Activated CD4-positive, alpha-beta T cell treated with anti-CD3 and anti-CD28 coated beads, Interleukin-2, amount 10 ng/mL, durations not matched to agents 7 days and 5 days (primary cell): ENCODE results near the gene SLC2A8. TPM values are rescaled to one million over a fixed set of nuclear protein-coding genes. Genes with fewer than 3 reads are reported as not detected.

Source experiments
- CTCF ChIA-PET: fragments of 350-600 bp; sonication (Branson Sonifier 250); formaldehyde crosslinking; loops from one replicate; lab custom pipeline; 2021; ENCODE audit warnings: antibody characterized with exemption; lab: Charles Lee
- POLR2A ChIA-PET: fragments of 350-600 bp; sonication (Branson Sonifier 250); formaldehyde crosslinking; loops from one replicate; lab custom pipeline; 2021; ENCODE audit warnings: antibody characterized with exemption; lab: Charles Lee
- DNase-seq: peaks from one replicate; pipeline ENCODE4 v3.0.0-alpha.2; 2020
- H3K27ac Mint-ChIP-seq: one replicate; pipeline ENCODE4 v1.8.0; 2021; ENCODE audit warnings: mild to moderate bottlenecking, moderate library complexity, mixed read lengths
- H3K27me3 Mint-ChIP-seq: one replicate; pipeline ENCODE4 v1.8.0; 2021; ENCODE audit warnings: mixed read lengths
- H3K36me3 Mint-ChIP-seq: one replicate; pipeline ENCODE4 v1.8.0; 2021; ENCODE audit warnings: low read depth, mixed read lengths
- H3K4me1 Mint-ChIP-seq: one replicate; pipeline ENCODE4 v1.8.0; 2021; ENCODE audit warnings: mixed read lengths
- H3K4me3 Mint-ChIP-seq: one replicate; pipeline ENCODE4 v1.8.0; 2021; ENCODE audit warnings: mild to moderate bottlenecking, moderate library complexity, mixed read lengths
- H3K9me3 Mint-ChIP-seq: one replicate; pipeline ENCODE4 v1.8.0; 2021; ENCODE audit warnings: mixed read lengths
- total RNA-seq, 2 experiments: library from RNA; stranded (reverse); gene quantifications; one replicate each; pipeline ENCODE4 v1.2.3, GENCODE V29; 2021

The SLC2A8 gene
- total RNA-seq, 2 experiments from 2014 or later = 4.3 to 4.6 TPM

GRCh38 chr9:127362829-127363228 lies 34.1 kb upstream of the SLC2A8 start:
- no peak for DNase-seq
- CTCF ChIA-PET = no interaction called here
- Mint-ChIP-seq H3K4me3 (no peak overlapping the region), H3K9me3 (no peaks in the 10 kb centered on the region), H3K4me1 (peaks cover 7% of the 10 kb centered on the region), H3K36me3 (no peaks in the 10 kb centered on the region), H3K27me3 (peaks cover 23% of the 10 kb centered on the region), H3K27ac (no peak overlapping the region)
- POLR2A ChIA-PET = no interaction called here

DNA sequence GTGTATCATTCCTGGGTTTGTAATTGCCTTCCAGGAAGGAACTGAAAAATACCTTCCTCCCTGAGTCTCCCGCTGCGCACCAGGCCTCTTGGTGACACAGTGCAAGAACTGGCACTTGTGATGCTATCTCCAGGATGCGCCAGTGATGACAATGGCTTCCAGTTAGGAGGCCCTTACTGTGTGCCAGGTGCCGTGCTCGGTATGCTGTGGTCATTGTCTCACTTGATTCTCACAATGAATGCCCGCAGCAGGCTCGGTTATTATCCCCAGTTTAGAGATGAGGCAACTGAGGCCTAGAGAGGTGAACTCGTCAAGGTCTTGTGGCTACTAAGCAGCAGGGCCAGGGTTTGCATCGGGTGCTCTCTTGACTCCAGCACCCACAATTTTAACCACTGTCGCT lies 31.5 kb upstream of the SLC2A8 start:
- POLR2A ChIA-PET = no interaction called here
- peaks cover 39% of the 10 kb centered on the region for H3K27me3 Mint-ChIP-seq
- no peak overlapping the region for H3K27ac Mint-ChIP-seq
- no peak overlapping the region for H3K4me3 Mint-ChIP-seq
- H3K4me1 Mint-ChIP-seq = peaks cover 7% of the 10 kb centered on the region
- H3K36me3 Mint-ChIP-seq = no peaks in the 10 kb centered on the region
- H3K9me3 Mint-ChIP-seq = no peaks in the 10 kb centered on the region
- CTCF ChIA-PET = no interaction called here
- no peak for DNase-seq

DNA sequence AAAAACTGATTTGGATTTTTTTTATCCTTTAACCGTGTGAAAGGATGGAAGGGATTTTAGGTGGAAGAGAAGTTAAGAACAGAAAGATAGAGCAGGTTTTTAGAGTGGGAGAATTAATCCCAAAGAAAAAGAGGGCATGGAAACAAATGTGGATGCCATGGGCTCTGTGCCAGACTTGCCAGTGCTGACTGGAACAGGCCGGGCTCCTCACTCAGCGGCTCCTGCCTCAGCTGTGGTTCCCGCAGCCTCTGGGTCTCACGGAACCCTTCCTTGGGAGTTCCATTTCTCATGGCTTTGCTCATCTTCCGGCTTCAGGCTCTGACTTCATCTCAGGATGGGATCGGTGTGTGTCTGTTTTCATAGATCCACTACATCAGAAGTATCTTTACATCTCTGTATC lies 30.4 kb upstream of the SLC2A8 start:
- H3K27me3 Mint-ChIP-seq = peaks cover 48% of the 10 kb centered on the region
- POLR2A ChIA-PET = no interaction called here
- H3K4me3 Mint-ChIP-seq = no peak overlapping the region
- no peak for DNase-seq
- no peak overlapping the region for H3K27ac Mint-ChIP-seq
- CTCF ChIA-PET = interaction anchor here (0.6 kb wide), 1 partner anchor 15 kb away, joined by 3 read pairs; no protein-coding TSS in a partner anchor
- H3K36me3 Mint-ChIP-seq = no peaks in the 10 kb centered on the region
- no peaks in the 10 kb centered on the region for H3K9me3 Mint-ChIP-seq
- H3K4me1 Mint-ChIP-seq = peaks cover 3% of the 10 kb centered on the region

DNA sequence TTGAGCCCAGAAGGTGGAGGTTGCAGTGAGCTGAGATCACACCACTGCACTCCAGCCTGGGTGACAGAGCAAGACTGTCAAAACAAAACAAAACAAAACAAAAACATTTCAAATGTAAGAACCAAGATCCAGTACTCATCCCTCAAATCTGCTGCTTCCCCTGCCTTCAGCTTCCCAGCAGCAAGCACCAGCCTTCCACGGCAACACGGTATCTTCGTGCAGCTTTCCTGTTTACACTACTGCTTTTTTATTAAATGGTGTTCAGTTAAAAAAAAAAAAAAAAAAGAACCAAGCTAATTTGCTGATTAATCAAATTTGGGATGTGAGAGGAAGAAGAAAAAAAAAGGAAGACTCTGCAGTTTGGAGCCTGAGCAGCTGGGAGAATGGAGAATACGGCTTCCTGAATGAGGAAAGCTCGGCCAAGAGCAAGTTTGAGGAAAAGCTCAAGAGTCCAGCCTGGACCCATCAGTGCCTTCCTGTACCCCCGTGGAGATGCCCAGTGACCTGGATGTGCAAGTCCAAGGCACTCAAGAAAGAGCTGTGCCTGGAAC lies 28.0 kb upstream of the SLC2A8 start:
- POLR2A ChIA-PET = no interaction called here

DNA sequence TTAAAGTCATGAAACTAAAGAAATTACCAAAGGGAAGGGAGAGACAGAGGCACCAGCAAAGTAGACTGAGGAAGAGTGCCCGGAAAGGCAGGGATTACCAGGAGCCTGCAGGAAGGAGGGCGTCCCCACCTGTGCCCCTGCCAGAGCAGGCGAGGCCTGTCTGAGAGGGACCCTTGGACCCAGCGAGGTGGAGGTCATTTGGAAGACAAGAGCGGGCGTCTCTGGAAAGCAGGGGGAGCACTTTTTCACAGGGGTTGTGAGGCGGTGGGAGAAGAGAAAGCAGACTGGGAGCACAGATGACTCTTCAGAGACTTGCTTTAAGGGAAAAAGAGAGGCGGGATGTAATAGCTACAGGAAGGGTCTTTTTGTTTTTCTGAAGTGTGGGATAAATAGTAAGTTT lies 27.5 kb upstream of the SLC2A8 start:
- DNase-seq = no peak
- peak overlapping the region; percentile 48 for H3K27ac Mint-ChIP-seq
- ChIA-PET CTCF (interaction anchor here (0.6 to 2.1 kb wide), 5 partner anchors 9 to 482 kb away, joined by 3 to 8 read pairs (median 4); no protein-coding TSS in a partner anchor), POLR2A (no interaction called here)
- H3K4me1 Mint-ChIP-seq = no peaks in the 10 kb centered on the region
- H3K36me3 Mint-ChIP-seq = no peaks in the 10 kb centered on the region
- H3K9me3 Mint-ChIP-seq = no peaks in the 10 kb centered on the region
- H3K4me3 Mint-ChIP-seq = no peak overlapping the region
- H3K27me3 Mint-ChIP-seq = peaks cover 59% of the 10 kb centered on the region

More for the DNA sequence above, 28.0 kb upstream of the SLC2A8 start:
- Mint-ChIP-seq H3K36me3 (no peaks in the 10 kb centered on the region), H3K27me3 (peaks cover 59% of the 10 kb centered on the region), H3K27ac (no peak overlapping the region), H3K4me3 (no peak overlapping the region), H3K4me1 (no peaks in the 10 kb centered on the region), H3K9me3 (no peaks in the 10 kb centered on the region)
- CTCF ChIA-PET = interaction anchor here (0.6 to 2.1 kb wide), 6 partner anchors 8 to 481 kb away, joined by 3 to 8 read pairs (median 4); no protein-coding TSS in a partner anchor
- DNase-seq = no peak

DNA sequence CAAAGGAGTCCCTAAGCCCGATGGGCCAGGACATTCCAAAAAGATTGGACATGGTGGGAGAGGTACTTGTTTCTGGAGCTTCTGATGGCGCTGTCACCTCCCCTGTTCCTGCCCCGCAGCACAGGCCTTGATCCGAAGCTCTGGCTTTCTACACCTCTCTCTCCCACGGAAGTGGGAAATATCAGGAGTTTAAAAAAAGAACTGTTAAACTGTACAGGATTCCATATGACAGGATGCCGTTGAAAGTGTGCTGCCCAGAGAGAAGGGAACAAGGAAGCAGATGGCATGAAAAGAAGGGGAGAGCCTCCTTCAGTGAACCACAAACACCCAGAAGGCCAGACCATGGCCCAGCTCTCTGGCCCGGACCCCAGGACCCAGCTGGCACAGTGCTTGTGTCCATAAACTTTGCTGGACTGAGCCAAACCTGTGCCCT lies 26.8 kb upstream of the SLC2A8 start:
- POLR2A ChIA-PET = no interaction called here
- H3K27me3 Mint-ChIP-seq = peaks cover 64% of the 10 kb centered on the region
- no peaks in the 10 kb centered on the region for H3K4me1 Mint-ChIP-seq

DNA sequence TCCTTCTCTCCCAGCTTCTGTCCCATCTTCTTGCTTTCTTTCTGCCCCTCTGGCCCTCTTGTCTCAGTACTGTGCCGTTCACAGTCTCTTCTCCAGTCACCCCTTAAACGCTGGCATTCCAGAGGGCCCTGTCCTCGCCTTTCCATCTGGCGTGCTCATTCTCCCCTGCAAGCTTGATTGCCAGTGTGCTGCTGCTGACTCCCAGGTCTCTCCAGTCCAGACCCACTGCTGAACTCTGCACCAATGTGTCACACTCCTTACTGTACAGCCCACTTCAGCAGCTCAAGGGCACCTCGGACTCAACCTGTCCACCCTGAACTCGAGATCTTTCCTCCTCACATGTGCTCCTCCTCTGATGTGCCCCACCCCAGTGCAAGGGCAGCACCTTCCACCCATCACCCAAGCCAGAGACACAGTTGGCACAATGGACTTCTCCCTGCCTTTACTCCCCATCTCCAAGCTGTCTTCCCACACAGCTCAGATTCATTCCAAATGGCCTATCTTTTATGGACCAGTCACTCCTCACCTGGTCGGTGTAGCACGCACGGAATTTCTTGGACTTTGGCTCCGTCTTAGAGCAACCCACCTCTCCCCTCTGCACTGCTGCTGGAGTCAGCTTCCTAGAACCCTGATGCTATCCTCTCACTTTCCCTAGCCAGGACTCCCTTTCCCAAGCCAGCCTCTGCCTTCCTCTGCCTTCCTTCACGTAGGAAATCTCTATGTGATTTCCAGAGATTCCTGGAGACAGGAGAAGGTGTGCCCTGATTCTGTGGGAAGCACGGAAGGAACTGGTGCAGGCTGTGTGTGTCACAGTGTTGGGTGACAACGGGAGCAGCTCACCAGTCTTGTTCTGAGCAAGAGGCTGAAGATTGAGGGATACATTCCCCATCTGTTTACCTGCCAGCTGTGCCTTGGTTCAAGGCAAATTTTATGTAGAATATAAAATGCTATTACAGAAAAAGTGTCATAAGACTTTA lies 26.0 kb upstream of the SLC2A8 start:
- Mint-ChIP-seq H3K4me3 (no peak overlapping the region), H3K36me3 (no peaks in the 10 kb centered on the region), H3K4me1 (no peaks in the 10 kb centered on the region), H3K27me3 (peaks cover 72% of the 10 kb centered on the region), H3K9me3 (no peaks in the 10 kb centered on the region), H3K27ac (no peak overlapping the region)
- CTCF ChIA-PET = interaction anchor here (2.1 kb wide), 1 partner anchor 11 kb away, joined by 8 read pairs; no protein-coding TSS in a partner anchor
- no peak for DNase-seq
- POLR2A ChIA-PET = no interaction called here

More for the DNA sequence above, 26.8 kb upstream of the SLC2A8 start:
- DNase-seq = no peak
- Mint-ChIP-seq H3K36me3 (no peaks in the 10 kb centered on the region), H3K27ac (no peak overlapping the region), H3K4me3 (no peak overlapping the region), H3K9me3 (no peaks in the 10 kb centered on the region)
- CTCF ChIA-PET = interaction anchor here (2.1 kb wide), 1 partner anchor 10 kb away, joined by 8 read pairs; no protein-coding TSS in a partner anchor

DNA sequence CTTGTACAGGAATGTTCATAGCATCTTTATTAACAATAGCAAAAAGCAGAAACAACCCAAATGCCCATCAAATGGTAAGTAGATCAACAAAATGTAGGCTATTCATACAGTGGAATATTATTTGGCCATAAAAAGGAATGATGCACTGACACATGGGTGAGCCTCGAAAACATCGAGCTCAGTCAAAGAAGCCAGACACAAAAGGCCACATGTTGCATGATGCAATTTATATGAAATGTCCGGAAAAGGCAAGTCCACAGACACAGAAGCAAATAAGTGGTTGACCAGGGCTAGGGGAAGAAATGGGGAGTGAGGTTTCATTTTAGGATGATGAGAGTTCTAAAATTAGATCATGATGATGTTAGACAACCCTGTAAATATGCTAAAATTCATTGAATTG lies 16.5 kb upstream of the SLC2A8 start:
- no peak for DNase-seq
- Mint-ChIP-seq H3K4me3 (no peak overlapping the region), H3K4me1 (no peaks in the 10 kb centered on the region), H3K36me3 (no peaks in the 10 kb centered on the region), H3K9me3 (peaks cover 7% of the 10 kb centered on the region), H3K27ac (no peak overlapping the region), H3K27me3 (peaks cover 69% of the 10 kb centered on the region)
- CTCF ChIA-PET = interaction anchor here (0.6 to 0.7 kb wide), 2 partner anchors 65 to 240 kb away, joined by 3 to 6 read pairs; no protein-coding TSS in a partner anchor
- POLR2A ChIA-PET = no interaction called here

- peaks cover 3% of the 10 kb centered on the region for H3K4me1 Mint-ChIP-seq
- no peak for DNase-seq
- POLR2A ChIA-PET = no interaction called here
- no peak overlapping the region for H3K4me3 Mint-ChIP-seq
- H3K36me3 Mint-ChIP-seq = no peaks in the 10 kb centered on the region
- H3K27ac Mint-ChIP-seq = no peak overlapping the region
- CTCF ChIA-PET = no interaction called here
- H3K9me3 Mint-ChIP-seq = peaks cover 7% of the 10 kb centered on the region
- H3K27me3 Mint-ChIP-seq = peaks cover 70% of the 10 kb centered on the region
These were observed 14.4 kb upstream of the SLC2A8 start for GRCh38 chr9:127382541-127382940.

DNA sequence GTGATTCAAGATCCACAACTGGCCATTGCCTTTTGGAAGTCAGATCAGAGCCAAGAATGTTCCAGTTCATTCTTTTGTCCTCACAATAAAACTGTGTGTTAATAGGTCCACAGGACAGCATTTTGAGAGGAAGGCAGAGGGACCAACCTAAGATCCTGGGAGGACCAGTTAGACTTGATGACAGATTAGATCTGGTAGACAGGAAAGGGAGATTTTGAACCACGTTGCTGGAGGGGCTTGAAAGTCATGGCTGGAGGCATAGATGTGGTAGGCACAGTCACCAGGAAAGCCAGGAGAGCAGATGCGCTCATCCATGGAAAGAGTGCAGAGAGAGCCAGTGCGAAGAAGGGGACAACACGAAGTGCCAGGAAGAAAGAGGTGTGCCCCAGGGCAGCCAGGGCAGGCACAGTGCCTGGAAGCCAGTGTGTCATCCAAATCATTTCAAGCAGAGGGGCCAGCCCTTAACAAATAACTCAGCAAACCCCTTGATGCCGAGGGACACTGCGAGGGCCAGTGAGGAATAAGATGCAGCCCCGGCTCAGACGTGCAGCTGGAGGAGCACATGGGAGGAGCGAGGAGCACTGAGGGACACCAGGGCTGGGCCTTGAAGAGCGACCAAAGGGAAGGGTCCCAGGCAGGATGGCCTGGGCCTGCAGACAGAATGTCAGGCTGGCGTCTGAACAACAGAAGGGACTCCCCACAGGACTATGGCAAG lies 12.8 kb upstream of the SLC2A8 start:
- ChIA-PET CTCF (no interaction called here), POLR2A (no interaction called here)
- peaks cover 18% of the 10 kb centered on the region for H3K4me1 Mint-ChIP-seq
- no peaks in the 10 kb centered on the region for H3K36me3 Mint-ChIP-seq
- H3K27me3 Mint-ChIP-seq = peaks cover 66% of the 10 kb centered on the region
- DNase-seq = no peak
- H3K27ac Mint-ChIP-seq = no peak overlapping the region
- no peak overlapping the region for H3K4me3 Mint-ChIP-seq
- H3K9me3 Mint-ChIP-seq = peaks cover 4% of the 10 kb centered on the region

DNA sequence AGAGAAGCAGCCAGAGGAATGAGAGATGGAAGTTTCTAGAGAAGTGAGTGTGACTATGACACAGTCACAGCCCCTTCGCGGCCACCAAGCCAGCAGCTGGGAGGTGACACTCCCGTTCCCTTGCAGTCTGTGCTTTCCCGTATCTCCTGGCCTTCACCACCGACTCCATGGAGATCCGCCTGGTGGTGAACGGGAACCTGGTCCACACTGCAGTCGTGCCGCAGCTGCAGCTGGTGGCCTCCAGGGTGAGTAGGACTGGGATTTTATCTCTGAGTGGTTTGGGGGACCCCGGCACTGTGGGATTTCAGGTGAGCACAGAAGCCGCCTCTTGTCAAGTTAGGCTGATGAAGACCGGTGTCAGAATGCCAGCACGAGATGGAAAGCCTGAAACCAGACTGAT lies 12.1 kb upstream of the SLC2A8 start:
- Mint-ChIP-seq H3K9me3 (no peaks in the 10 kb centered on the region), H3K4me3 (no peak overlapping the region), H3K4me1 (peaks cover 22% of the 10 kb centered on the region), H3K36me3 (no peaks in the 10 kb centered on the region), H3K27ac (no peak overlapping the region), H3K27me3 (peaks cover 63% of the 10 kb centered on the region)
- DNase-seq = no peak
- CTCF ChIA-PET = no interaction called here
- POLR2A ChIA-PET = no interaction called here

DNA sequence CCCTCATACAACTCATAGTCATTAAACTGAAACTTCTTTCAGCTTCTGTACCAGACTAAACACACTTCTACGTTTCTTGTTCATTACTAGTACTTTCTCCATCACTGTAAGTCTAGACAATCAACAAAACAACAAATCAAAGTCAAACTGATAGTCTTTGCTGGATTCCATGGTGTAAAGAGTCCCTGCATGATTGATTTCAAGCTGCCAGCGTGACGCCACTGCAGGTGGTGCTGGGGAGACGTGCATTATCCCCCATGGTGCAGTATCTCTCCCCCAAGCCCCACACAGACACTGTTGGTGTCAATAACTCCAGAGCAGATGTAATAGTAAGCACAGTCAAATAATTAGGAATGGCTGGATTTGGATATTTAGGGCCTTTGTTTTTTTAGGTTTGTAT lies 10.7 kb upstream of the SLC2A8 start:
- Mint-ChIP-seq H3K36me3 (no peaks in the 10 kb centered on the region), H3K27me3 (peaks cover 63% of the 10 kb centered on the region), H3K9me3 (no peaks in the 10 kb centered on the region), H3K4me3 (no peak overlapping the region), H3K27ac (no peak overlapping the region), H3K4me1 (peaks cover 29% of the 10 kb centered on the region)
- CTCF ChIA-PET = interaction anchor here (1.0 kb wide), 1 partner anchor 11 kb away, joined by 4 read pairs; no protein-coding TSS in a partner anchor
- DNase-seq = no peak
- POLR2A ChIA-PET = no interaction called here
